AG04449 (cell line): ENCODE data around the gene LETM1.

Experiments
- CTCF ChIA-PET: fragments of 350-600 bp; formaldehyde crosslinking; extraction: SDS; loops from one replicate; lab custom pipeline; 2021; ENCODE audit warnings: antibody characterized with exemption; lab: Yijun Ruan, JAX
- POLR2A ChIA-PET: fragments of 400-600, 350-600 bp; formaldehyde crosslinking; extraction: SDS; loops from one replicate; lab custom pipeline; 2020; ENCODE audit warnings: antibody characterized with exemption, inconsistent platforms; lab: Yijun Ruan, JAX
- DNase-seq: peaks from one replicate; pipeline ENCODE4 v3.0.0-alpha.2; 2010; ENCODE audit warnings: low read depth, low spot score
- H3K4me3 ChIP-seq: 2 replicates; pipeline ENCODE4 v1.5.1; 2011; ENCODE audit warnings: low read depth, mild to moderate bottlenecking, control low read depth, low read length
- TF ChIP-seq, protein P1 (sequence below): IDR thresholded peaks from one replicate; pipeline ENCODE4 v1.5.1; 2011; ENCODE audit warnings: mild to moderate bottlenecking, moderate library complexity, low read length, control low read depth, inconsistent platforms; ENCODE audit not compliant: insufficient read depth; ENCODE audit errors: missing control alignments

Gene LETM1

GRCh38 chr4:1802151-1802715 is 53.7 kb downstream of the LETM1 start:
- TF ChIP-seq, protein P1, sequence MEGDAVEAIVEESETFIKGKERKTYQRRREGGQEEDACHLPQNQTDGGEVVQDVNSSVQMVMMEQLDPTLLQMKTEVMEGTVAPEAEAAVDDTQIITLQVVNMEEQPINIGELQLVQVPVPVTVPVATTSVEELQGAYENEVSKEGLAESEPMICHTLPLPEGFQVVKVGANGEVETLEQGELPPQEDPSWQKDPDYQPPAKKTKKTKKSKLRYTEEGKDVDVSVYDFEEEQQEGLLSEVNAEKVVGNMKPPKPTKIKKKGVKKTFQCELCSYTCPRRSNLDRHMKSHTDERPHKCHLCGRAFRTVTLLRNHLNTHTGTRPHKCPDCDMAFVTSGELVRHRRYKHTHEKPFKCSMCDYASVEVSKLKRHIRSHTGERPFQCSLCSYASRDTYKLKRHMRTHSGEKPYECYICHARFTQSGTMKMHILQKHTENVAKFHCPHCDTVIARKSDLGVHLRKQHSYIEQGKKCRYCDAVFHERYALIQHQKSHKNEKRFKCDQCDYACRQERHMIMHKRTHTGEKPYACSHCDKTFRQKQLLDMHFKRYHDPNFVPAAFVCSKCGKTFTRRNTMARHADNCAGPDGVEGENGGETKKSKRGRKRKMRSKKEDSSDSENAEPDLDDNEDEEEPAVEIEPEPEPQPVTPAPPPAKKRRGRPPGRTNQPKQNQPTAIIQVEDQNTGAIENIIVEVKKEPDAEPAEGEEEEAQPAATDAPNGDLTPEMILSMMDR: no peak
- H3K4me3 ChIP-seq: no peak overlapping the region
- DNase-seq: no peak
- CTCF ChIA-PET: interaction anchor here (0.7 kb wide), 1 partner anchor 8 kb away, joined by 3 read pairs; no protein-coding TSS in a partner anchor
- POLR2A ChIA-PET: no interaction called here

GRCh38 chr4:1801286-1801958 is 54.5 kb downstream of the LETM1 start:
- POLR2A ChIA-PET: no interaction called here
- no peak for DNase-seq
- H3K4me3 ChIP-seq: no peak overlapping the region
- CTCF ChIA-PET: interaction anchor here (2.6 to 11.8 kb wide), 2 partner anchors 10 to 56 kb away, joined by 9 to 107 read pairs; no protein-coding TSS in a partner anchor
- TF ChIP-seq, protein P1: no peak

DNA sequence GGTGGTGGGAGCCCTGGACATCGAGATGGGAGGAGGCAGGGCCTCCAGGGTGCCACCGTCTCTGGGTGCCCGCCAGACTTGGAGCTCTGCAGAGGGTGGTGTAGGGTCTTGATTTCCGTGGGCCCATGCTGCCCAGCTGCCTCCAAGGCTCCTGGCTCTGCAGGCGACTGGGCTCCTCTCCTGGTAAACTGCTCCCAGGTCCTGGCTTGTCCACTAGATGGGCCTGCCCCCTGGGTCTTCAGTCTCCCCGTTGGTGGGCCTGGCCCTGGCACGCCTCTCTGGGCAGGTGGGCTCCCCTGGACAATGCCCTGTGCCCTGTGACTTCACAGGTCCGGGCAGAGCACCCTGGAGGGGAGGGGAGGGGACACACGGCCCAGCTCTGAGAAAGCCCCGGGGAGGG is 55.2 kb downstream of the LETM1 start:
- ChIA-PET CTCF (interaction anchor here (2.6 to 11.8 kb wide), 2 partner anchors 10 to 56 kb away, joined by 9 to 107 read pairs; no protein-coding TSS in a partner anchor), POLR2A (no interaction called here)
- TF ChIP-seq, protein P1: no peak
- DNase-seq: no peak
- H3K4me3 ChIP-seq: no peak overlapping the region

GRCh38 chr4:1799387-1800375 is 56.3 kb downstream of the LETM1 start:
- no peak for DNase-seq
- CTCF ChIA-PET: interaction anchor here (1.0 to 11.8 kb wide), 3 partner anchors 11 to 55 kb away, joined by 3 to 107 read pairs (median 9); no protein-coding TSS in a partner anchor
- no peak overlapping the region for H3K4me3 ChIP-seq
- POLR2A ChIA-PET: no interaction called here
- TF ChIP-seq, protein P1: no peak

DNA sequence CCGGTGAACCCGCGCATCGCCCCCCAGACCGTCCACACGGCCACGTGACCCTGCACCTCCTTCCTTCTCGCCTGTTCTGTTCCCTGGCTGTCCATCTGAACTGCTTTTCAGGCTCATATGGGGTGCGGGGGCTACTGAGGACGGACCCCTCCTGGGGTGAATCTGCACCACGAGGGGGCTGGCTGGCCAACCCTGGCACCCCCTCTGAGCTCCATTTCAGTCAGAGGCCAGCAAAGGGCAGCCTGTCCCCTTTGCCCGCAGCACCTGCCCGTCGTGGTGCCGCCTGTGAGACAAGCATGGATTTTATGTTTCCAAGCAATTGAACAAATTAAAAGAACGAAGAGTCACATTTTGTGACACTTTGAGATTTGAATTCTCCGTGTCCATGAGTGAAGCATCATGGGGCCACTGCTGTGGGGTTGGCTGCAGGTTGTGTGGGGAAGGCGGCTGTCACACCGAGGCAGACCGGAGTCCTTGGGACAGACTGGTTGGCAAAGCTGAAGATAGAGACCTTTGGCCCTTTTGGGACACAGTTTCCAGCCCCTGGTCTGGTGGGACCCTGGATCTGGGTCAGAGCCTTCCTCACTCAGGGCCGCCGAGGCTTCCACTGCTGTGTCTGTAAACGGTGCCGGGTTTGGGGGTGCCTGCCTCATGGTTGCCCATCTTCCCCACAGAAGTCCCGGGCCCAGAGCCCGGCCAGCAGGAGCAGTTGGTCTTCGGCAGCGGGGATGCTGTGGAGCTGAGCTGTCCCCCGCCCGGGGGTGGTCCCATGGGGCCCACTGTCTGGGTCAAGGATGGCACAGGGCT is 57.2 kb downstream of the LETM1 start:
- POLR2A ChIA-PET: interaction anchor here (1.2 kb wide), 1 partner anchor 86 kb away, joined by 3 read pairs; the partner anchor contains the start of gene SLBP
- CTCF ChIA-PET: interaction anchor here (1.0 to 11.8 kb wide), 3 partner anchors 12 to 54 kb away, joined by 3 to 107 read pairs (median 9); no protein-coding TSS in a partner anchor
- H3K4me3 ChIP-seq: no peak overlapping the region
- DNase-seq: no peak
- TF ChIP-seq, protein P1: no peak
